ENCODE results near the gene TLX1.

The TLX1 gene

DNA sequence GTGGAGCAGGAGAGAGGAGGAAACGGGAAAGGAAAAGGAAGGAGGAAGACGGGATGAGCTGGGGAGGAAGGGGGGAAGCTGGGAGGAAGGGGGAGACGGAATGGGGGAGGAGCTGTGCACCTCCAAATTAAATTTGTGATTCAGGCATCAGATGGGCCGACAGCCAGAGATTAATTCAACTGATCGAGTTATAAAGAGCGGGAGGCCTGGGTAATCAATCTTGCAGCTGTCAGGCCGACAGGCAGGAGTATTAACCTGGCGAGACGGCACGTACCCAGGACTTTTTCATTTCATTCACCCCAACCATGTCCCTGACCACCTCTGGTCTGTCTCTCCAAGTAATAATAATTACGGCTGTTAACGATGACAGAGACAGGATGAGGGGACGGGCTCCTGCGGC, 43.1 kb upstream of the TLX1 start:
- no peak overlapping the region for H2AFZ ChIP-seq (ENCODE audit: low read depth, low read length, severe bottlenecking)
- H3K36me3 ChIP-seq (ENCODE audit: low read length): no peaks in the 10 kb centered on the region
- no peak overlapping the region for H3K4me2 ChIP-seq (ENCODE audit: low read depth, low read length, poor library complexity, severe bottlenecking)
- H3K9me2 ChIP-seq (replicated peaks; ENCODE audit: insufficient read depth, low read length): no peaks in the 10 kb centered on the region
- H3F3A ChIP-seq (ENCODE audit: insufficient read depth): no peaks in the 10 kb centered on the region
- H3K27me3 ChIP-seq (ENCODE audit: low read length): no peaks in the 10 kb centered on the region
- H3K79me2 ChIP-seq (ENCODE audit: insufficient read depth, low read length): no peaks in the 10 kb centered on the region
- TF ChIP-seq EZH2phosphoT487 (conservative IDR thresholded peaks at IDR 0.05; ENCODE audit: low read length): no peak
- TF ChIP-seq, protein P1, sequence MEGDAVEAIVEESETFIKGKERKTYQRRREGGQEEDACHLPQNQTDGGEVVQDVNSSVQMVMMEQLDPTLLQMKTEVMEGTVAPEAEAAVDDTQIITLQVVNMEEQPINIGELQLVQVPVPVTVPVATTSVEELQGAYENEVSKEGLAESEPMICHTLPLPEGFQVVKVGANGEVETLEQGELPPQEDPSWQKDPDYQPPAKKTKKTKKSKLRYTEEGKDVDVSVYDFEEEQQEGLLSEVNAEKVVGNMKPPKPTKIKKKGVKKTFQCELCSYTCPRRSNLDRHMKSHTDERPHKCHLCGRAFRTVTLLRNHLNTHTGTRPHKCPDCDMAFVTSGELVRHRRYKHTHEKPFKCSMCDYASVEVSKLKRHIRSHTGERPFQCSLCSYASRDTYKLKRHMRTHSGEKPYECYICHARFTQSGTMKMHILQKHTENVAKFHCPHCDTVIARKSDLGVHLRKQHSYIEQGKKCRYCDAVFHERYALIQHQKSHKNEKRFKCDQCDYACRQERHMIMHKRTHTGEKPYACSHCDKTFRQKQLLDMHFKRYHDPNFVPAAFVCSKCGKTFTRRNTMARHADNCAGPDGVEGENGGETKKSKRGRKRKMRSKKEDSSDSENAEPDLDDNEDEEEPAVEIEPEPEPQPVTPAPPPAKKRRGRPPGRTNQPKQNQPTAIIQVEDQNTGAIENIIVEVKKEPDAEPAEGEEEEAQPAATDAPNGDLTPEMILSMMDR (IDR thresholded peaks at IDR 0.05; ENCODE audit: insufficient read depth, low read length, poor library complexity, severe bottlenecking): no peak
- H3K27ac ChIP-seq (ENCODE audit: low read depth, low read length): no peak overlapping the region
- no peak overlapping the region for H3K4me3 ChIP-seq (ENCODE audit: insufficient read depth, low read length, poor library complexity, severe bottlenecking)
- no peak overlapping the region for H3K9ac ChIP-seq (ENCODE audit: low read length)
- no peaks in the 10 kb centered on the region for H4K20me1 ChIP-seq (ENCODE audit: low read depth, low read length)
- H3K9me3 ChIP-seq (ENCODE audit: insufficient read depth, low read length): no peaks in the 10 kb centered on the region

DNA sequence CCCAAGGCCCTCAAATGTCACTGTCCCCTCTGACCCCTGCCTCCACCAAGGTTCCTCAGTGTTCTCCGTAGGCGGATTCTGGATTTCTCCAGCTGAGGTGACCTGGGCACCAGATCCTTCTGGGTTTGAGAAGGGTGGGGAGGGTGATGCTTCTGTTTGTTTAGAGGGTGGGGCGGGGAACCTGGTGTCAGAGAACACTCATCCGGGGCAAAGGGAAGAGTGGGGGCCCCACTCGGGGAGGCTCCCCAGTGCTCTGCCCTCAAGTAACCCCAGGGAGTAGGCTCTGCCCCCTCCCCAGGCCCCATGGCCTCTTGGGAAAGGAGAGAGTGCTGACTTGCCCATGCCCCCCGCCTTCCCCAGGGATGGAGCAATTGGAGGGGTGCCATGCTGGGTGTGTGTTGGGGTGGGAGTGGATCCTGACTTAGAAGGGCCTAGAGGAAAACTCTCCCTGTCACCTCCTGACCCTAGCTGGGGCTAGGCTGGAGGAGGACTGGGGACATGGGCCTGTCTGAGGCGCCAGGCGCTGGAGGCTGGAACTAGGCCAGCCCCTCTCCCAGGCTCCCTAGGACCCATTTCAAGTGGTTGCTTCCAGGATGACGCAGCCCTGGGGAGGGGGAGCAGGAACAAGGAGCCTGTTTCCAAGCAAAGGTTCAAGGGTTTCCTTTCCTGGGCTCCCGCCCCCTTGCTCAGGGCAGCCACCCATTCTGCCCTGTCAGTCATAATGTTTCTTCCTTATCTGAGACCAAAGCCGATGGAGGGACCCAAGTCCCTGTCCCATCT, 41.4 kb upstream of the TLX1 start:
- Histone ChIP-seq H3K79me2 (ENCODE audit: insufficient read depth, low read length) (no peaks in the 10 kb centered on the region), H4K20me1 (ENCODE audit: low read depth, low read length) (no peaks in the 10 kb centered on the region), H3K9me2 (replicated peaks; ENCODE audit: insufficient read depth, low read length) (no peaks in the 10 kb centered on the region), H3K9me3 (ENCODE audit: insufficient read depth, low read length) (no peaks in the 10 kb centered on the region), H3K4me2 (ENCODE audit: low read depth, low read length, poor library complexity, severe bottlenecking) (no peak overlapping the region), H3K27me3 (ENCODE audit: low read length) (no peaks in the 10 kb centered on the region), H2AFZ (ENCODE audit: low read depth, low read length, severe bottlenecking) (no peak overlapping the region), H3K36me3 (ENCODE audit: low read length) (no peaks in the 10 kb centered on the region), H3K4me3 (ENCODE audit: insufficient read depth, low read length, poor library complexity, severe bottlenecking) (no peak overlapping the region), H3K9ac (ENCODE audit: low read length) (no peak overlapping the region), H3F3A (ENCODE audit: insufficient read depth) (no peaks in the 10 kb centered on the region), H3K27ac (ENCODE audit: low read depth, low read length) (no peak overlapping the region)
- no peak for TF ChIP-seq EZH2phosphoT487 (conservative IDR thresholded peaks at IDR 0.05; ENCODE audit: low read length)
- TF ChIP-seq, protein P1 (IDR thresholded peaks at IDR 0.05; ENCODE audit: insufficient read depth, low read length, poor library complexity, severe bottlenecking): no peak

DNA sequence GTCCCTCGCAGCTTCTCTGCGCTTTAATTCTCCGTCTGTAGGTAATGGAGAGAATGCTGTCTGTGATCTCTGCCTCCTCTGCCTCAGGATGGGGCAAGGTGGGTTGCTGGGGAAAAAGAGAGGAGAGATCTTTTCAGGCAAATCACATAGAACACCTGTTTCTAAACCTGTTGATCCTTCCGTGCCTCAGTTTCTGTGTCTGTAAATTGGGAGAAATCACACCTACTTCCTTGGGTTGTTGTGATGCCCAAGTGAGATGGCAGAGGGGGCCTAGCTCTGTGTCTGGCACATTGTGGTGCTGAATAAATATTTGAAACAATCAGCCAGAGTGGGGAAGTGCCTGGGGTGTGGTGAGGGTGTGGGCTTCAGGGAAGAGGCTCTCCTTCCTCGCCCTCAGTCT, 40.5 kb upstream of the TLX1 start:
- no peaks in the 10 kb centered on the region for H3K79me2 ChIP-seq (ENCODE audit: insufficient read depth, low read length)
- H4K20me1 ChIP-seq (ENCODE audit: low read depth, low read length): no peaks in the 10 kb centered on the region
- H3K9me3 ChIP-seq (ENCODE audit: insufficient read depth, low read length): no peaks in the 10 kb centered on the region
- no peaks in the 10 kb centered on the region for H3K9me2 ChIP-seq (replicated peaks; ENCODE audit: insufficient read depth, low read length)
- no peaks in the 10 kb centered on the region for H3F3A ChIP-seq (ENCODE audit: insufficient read depth)
- no peak overlapping the region for H3K4me2 ChIP-seq (ENCODE audit: low read depth, low read length, poor library complexity, severe bottlenecking)
- no peak overlapping the region for H3K9ac ChIP-seq (ENCODE audit: low read length)
- no peak overlapping the region for H2AFZ ChIP-seq (ENCODE audit: low read depth, low read length, severe bottlenecking)
- H3K27ac ChIP-seq (ENCODE audit: low read depth, low read length): no peak overlapping the region
- H3K27me3 ChIP-seq (ENCODE audit: low read length): no peaks in the 10 kb centered on the region
- no peaks in the 10 kb centered on the region for H3K36me3 ChIP-seq (ENCODE audit: low read length)
- H3K4me3 ChIP-seq (ENCODE audit: insufficient read depth, low read length, poor library complexity, severe bottlenecking): no peak overlapping the region
- TF ChIP-seq EZH2phosphoT487 (conservative IDR thresholded peaks at IDR 0.05; ENCODE audit: low read length): no peak
- TF ChIP-seq, protein P1 (IDR thresholded peaks at IDR 0.05; ENCODE audit: insufficient read depth, low read length, poor library complexity, severe bottlenecking): no peak

Data from SU-DHL-6 (cell line).